HEK293 (cell line): Measurements from ENCODE around the gene COPS4.

ENCODE experiments used
- EGR2 ChIP-seq: fragments of 450-650 bp; formaldehyde crosslinking; IDR thresholded peaks from 2 replicates; pipeline ENCODE4 v1.5.1; 2016; ENCODE audit warnings: low read depth, missing biosample characterization, missing genetic modification characterization
- GLI4 ChIP-seq: fragments of 450-650 bp; formaldehyde crosslinking; IDR thresholded peaks from 2 replicates; pipeline ENCODE4 v1.5.1; 2016; ENCODE audit warnings: missing biosample characterization, missing genetic modification characterization
- HOXD13 ChIP-seq: sonication (generic); formaldehyde crosslinking; IDR thresholded peaks from 2 replicates; pipeline ENCODE4 v1.8.0; 2022; ENCODE audit warnings: missing genetic modification reagents, borderline replicate concordance
- KLF1 ChIP-seq: fragments of 450-650 bp; formaldehyde crosslinking; IDR thresholded peaks from 2 replicates; pipeline ENCODE4 v1.5.1; 2016; ENCODE audit warnings: missing biosample characterization, missing genetic modification characterization
- KLF16 ChIP-seq: fragments of 450-650 bp; formaldehyde crosslinking; IDR thresholded peaks from 2 replicates; pipeline ENCODE4 v1.5.1; 2017; ENCODE audit warnings: missing biosample characterization, missing genetic modification characterization
- KLF8 ChIP-seq: fragments of 450-650 bp; formaldehyde crosslinking; IDR thresholded peaks from 2 replicates; pipeline ENCODE4 v1.5.1; 2016; ENCODE audit warnings: missing biosample characterization, missing genetic modification characterization
- SCRT2 ChIP-seq: fragments of 450-650 bp; formaldehyde crosslinking; IDR thresholded peaks from 2 replicates; pipeline ENCODE4 v1.5.1; 2016; ENCODE audit warnings: missing biosample characterization, missing genetic modification characterization
- TRIM28 ChIP-seq: IDR thresholded peaks from 2 replicates; pipeline ENCODE4 v1.6.1; 2011; ENCODE audit warnings: low read length, control low read depth, borderline replicate concordance
- WT1 ChIP-seq: fragments of 450-650 bp; formaldehyde crosslinking; IDR thresholded peaks from 2 replicates; pipeline ENCODE4 v1.5.1; 2016; ENCODE audit warnings: missing biosample characterization, missing genetic modification characterization
- ZBTB17 ChIP-seq: fragments of 450-650 bp; formaldehyde crosslinking; IDR thresholded peaks from 2 replicates; pipeline ENCODE4 v1.5.1; 2016; ENCODE audit warnings: missing biosample characterization, missing genetic modification characterization
- ZFP41 ChIP-seq: fragments of 450-650 bp; formaldehyde crosslinking; IDR thresholded peaks from 2 replicates; pipeline ENCODE4 v1.5.1; 2016; ENCODE audit warnings: missing biosample characterization, missing genetic modification characterization, borderline replicate concordance
- ZNF140 ChIP-seq: fragments of 450-650 bp; formaldehyde crosslinking; IDR thresholded peaks from 2 replicates; pipeline ENCODE4 v1.5.1; 2016; ENCODE audit warnings: missing biosample characterization, missing genetic modification characterization
- ZNF239 ChIP-seq: fragments of 450-650 bp; formaldehyde crosslinking; IDR thresholded peaks from 2 replicates; pipeline ENCODE4 v1.5.1; 2016; ENCODE audit warnings: missing biosample characterization, missing genetic modification characterization
- ZNF24 ChIP-seq: fragments of 450-650 bp; formaldehyde crosslinking; IDR thresholded peaks from 2 replicates; pipeline ENCODE4 v1.5.1; 2016; ENCODE audit warnings: missing biosample characterization, missing genetic modification characterization
- ZNF341 ChIP-seq: fragments of 450-650 bp; formaldehyde crosslinking; IDR thresholded peaks from 2 replicates; pipeline ENCODE4; 2016; ENCODE audit warnings: low read depth, missing biosample characterization, missing genetic modification characterization
- ZNF394 ChIP-seq: fragments of 450-650 bp; formaldehyde crosslinking; IDR thresholded peaks from 2 replicates; pipeline ENCODE4 v1.5.1; 2016; ENCODE audit warnings: missing biosample characterization, missing genetic modification characterization, mild to moderate bottlenecking, moderate library complexity, borderline replicate concordance
- ZNF426 ChIP-seq: fragments of 450-650 bp; formaldehyde crosslinking; IDR thresholded peaks from 2 replicates; pipeline ENCODE4 v1.5.1; 2017; ENCODE audit warnings: missing biosample characterization, missing genetic modification characterization, mild to moderate bottlenecking, inconsistent platforms, moderate library complexity
- ZNF529 ChIP-seq: fragments of 450-650 bp; formaldehyde crosslinking; IDR thresholded peaks from 2 replicates; pipeline ENCODE4 v1.5.1; 2017; ENCODE audit warnings: missing genetic modification characterization, missing biosample characterization; ENCODE audit not compliant: insufficient replicate concordance
- ZNF530 ChIP-seq: fragments of 450-650 bp; formaldehyde crosslinking; IDR thresholded peaks from 2 replicates; pipeline ENCODE4 v1.5.1; 2016; ENCODE audit warnings: low read depth, missing biosample characterization, missing genetic modification characterization
- ZNF558 ChIP-seq: fragments of 450-650 bp; formaldehyde crosslinking; IDR thresholded peaks from 2 replicates; pipeline ENCODE4 v1.5.1; 2016; ENCODE audit warnings: missing biosample characterization, missing genetic modification characterization
- ZNF560 ChIP-seq: fragments of 450-650 bp; formaldehyde crosslinking; IDR thresholded peaks from 2 replicates; pipeline ENCODE4 v1.5.1; 2017; ENCODE audit warnings: missing biosample characterization, missing genetic modification characterization, borderline replicate concordance
- ZNF585B ChIP-seq: fragments of 450-650 bp; formaldehyde crosslinking; IDR thresholded peaks from 2 replicates; pipeline ENCODE4 v1.5.1; 2016; ENCODE audit warnings: missing biosample characterization, missing genetic modification characterization
- ZNF654 ChIP-seq: fragments of 450-650 bp; formaldehyde crosslinking; IDR thresholded peaks from 2 replicates; pipeline ENCODE4 v1.5.1; 2016; ENCODE audit warnings: low read depth, missing biosample characterization, missing genetic modification characterization
- ZNF658 ChIP-seq: fragments of 450-650 bp; formaldehyde crosslinking; IDR thresholded peaks from 2 replicates; pipeline ENCODE4; 2016; ENCODE audit warnings: missing biosample characterization, missing genetic modification characterization
- ZNF776 ChIP-seq: fragments of 450-650 bp; formaldehyde crosslinking; IDR thresholded peaks from 2 replicates; pipeline ENCODE4 v1.5.0; 2017; ENCODE audit warnings: missing biosample characterization, missing genetic modification characterization, borderline replicate concordance
- TF ChIP-seq, protein P1 (sequence below): fragments of 450-650 bp; formaldehyde crosslinking; IDR thresholded peaks from 2 replicates; pipeline ENCODE4 v1.5.1; 2016; ENCODE audit warnings: missing biosample characterization, missing genetic modification characterization
- TF ChIP-seq, protein P2 (sequence below): fragments of 450-650 bp; formaldehyde crosslinking; IDR thresholded peaks from 2 replicates; pipeline ENCODE4 v1.5.1; 2016; ENCODE audit warnings: missing biosample characterization, missing genetic modification characterization
- TF ChIP-seq, protein P3 (sequence below): fragments of 450-650 bp; formaldehyde crosslinking; IDR thresholded peaks from 2 replicates; pipeline ENCODE4 v1.5.1; 2016; ENCODE audit warnings: missing biosample characterization, missing genetic modification characterization, borderline replicate concordance
- TF ChIP-seq, protein P4 (sequence below): fragments of 450-650 bp; formaldehyde crosslinking; IDR thresholded peaks from 2 replicates; pipeline ENCODE4 v1.5.1; 2016; ENCODE audit warnings: missing biosample characterization, missing genetic modification characterization
- TF ChIP-seq, protein P5 (sequence below): fragments of 450-650 bp; formaldehyde crosslinking; IDR thresholded peaks from 2 replicates; pipeline ENCODE4 v1.5.1; 2016; ENCODE audit warnings: missing biosample characterization, missing genetic modification characterization
- TF ChIP-seq, protein P6 (sequence below): fragments of 450-650 bp; formaldehyde crosslinking; IDR thresholded peaks from 2 replicates; pipeline ENCODE4 v1.5.1; 2016; ENCODE audit warnings: missing biosample characterization, missing genetic modification characterization

Gene COPS4

DNA sequence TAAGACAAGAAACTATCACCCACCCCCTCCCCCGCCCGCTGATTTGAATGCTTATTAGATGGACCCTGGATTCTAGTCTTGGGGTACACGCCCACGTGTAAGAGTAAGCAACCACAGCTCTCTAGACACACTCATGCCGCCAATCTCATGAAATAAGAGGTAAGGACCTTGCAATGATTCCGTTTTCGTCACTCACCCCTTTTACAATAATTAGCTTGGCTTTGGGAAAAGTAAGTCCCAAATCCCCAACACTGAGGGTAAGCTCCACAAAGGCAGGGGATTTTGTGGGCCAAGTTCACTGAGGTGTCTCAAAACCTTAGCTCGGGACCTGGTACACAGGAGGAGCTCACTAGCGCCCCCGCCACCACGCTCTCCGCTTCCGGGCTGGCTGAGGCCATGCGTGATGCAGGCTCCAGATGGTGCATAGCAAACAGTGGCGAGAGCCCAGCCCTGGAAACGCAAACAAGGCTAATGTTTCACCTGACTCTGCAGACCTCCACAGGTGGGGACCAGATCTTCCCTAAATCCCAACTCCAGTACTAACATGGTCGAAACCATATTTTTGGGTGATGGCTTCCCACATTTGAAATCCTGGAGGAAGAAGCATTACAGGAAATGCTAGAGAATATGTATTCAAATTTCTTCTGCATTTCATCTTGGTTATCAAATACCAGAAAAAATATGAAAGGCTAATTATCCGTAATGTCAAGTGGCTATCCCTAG, 75.4 kb downstream of the COPS4 start (continued):
- TF ChIP-seq, protein P1, sequence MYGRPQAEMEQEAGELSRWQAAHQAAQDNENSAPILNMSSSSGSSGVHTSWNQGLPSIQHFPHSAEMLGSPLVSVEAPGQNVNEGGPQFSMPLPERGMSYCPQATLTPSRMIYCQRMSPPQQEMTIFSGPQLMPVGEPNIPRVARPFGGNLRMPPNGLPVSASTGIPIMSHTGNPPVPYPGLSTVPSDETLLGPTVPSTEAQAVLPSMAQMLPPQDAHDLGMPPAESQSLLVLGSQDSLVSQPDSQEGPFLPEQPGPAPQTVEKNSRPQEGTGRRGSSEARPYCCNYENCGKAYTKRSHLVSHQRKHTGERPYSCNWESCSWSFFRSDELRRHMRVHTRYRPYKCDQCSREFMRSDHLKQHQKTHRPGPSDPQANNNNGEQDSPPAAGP (tag by site-specific recombination) = no peak
- TF ChIP-seq WT1 (tag by site-specific recombination) = no peak
- TF ChIP-seq ZNF341 (tag by site-specific recombination) = no peak
- no peak for TF ChIP-seq ZNF560 (tag by site-specific recombination)
- TF ChIP-seq KLF16 = peak; percentile 35; the same call in 1 of the 2 replicates
- TF ChIP-seq EGR2 = 0 out of 2 replicates have a peak, but pooled peaks have one; percentile 23
- TF ChIP-seq ZBTB17 (tag by site-specific recombination) = peak; percentile 33
- peak; percentile 96 for TF ChIP-seq SCRT2 (tag by site-specific recombination)
- no peak for TF ChIP-seq ZNF24 (tag by site-specific recombination)
- TF ChIP-seq ZNF654 (tag by site-specific recombination) = no peak
- no peak for TF ChIP-seq ZNF530 (tag by site-specific recombination)
- TF ChIP-seq ZNF239 (tag by site-specific recombination) = no peak
- no peak for TF ChIP-seq ZNF658
- TF ChIP-seq, protein P2, sequence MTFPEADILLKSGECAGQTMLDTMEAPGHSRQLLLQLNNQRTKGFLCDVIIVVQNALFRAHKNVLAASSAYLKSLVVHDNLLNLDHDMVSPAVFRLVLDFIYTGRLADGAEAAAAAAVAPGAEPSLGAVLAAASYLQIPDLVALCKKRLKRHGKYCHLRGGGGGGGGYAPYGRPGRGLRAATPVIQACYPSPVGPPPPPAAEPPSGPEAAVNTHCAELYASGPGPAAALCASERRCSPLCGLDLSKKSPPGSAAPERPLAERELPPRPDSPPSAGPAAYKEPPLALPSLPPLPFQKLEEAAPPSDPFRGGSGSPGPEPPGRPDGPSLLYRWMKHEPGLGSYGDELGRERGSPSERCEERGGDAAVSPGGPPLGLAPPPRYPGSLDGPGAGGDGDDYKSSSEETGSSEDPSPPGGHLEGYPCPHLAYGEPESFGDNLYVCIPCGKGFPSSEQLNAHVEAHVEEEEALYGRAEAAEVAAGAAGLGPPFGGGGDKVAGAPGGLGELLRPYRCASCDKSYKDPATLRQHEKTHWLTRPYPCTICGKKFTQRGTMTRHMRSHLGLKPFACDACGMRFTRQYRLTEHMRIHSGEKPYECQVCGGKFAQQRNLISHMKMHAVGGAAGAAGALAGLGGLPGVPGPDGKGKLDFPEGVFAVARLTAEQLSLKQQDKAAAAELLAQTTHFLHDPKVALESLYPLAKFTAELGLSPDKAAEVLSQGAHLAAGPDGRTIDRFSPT (tag by site-specific recombination) = no peak
- TF ChIP-seq GLI4 (tag by site-specific recombination) = no peak
- TF ChIP-seq ZNF140 (tag by site-specific recombination) = no peak
- no peak for TF ChIP-seq ZFP41 (tag by site-specific recombination)
- peak; percentile 93 for TF ChIP-seq TRIM28
- peak; percentile 38; the same call in 1 of the 2 replicates for TF ChIP-seq KLF1
- TF ChIP-seq ZNF585B = no peak
- TF ChIP-seq KLF8 (tag by site-specific recombination) = peak; percentile 43; the same call in 1 of the 2 replicates
- TF ChIP-seq, protein P3, sequence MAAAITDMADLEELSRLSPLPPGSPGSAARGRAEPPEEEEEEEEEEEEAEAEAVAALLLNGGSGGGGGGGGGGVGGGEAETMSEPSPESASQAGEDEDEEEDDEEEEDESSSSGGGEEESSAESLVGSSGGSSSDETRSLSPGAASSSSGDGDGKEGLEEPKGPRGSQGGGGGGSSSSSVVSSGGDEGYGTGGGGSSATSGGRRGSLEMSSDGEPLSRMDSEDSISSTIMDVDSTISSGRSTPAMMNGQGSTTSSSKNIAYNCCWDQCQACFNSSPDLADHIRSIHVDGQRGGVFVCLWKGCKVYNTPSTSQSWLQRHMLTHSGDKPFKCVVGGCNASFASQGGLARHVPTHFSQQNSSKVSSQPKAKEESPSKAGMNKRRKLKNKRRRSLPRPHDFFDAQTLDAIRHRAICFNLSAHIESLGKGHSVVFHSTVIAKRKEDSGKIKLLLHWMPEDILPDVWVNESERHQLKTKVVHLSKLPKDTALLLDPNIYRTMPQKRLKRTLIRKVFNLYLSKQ (tag by site-specific recombination) = no peak
- peak; percentile 10; the same call in 1 of the 2 replicates for TF ChIP-seq ZNF394 (tag by site-specific recombination)
- no peak for TF ChIP-seq HOXD13 (CRISPR knock-in tag)
- no peak for TF ChIP-seq ZNF529
- TF ChIP-seq, protein P4, sequence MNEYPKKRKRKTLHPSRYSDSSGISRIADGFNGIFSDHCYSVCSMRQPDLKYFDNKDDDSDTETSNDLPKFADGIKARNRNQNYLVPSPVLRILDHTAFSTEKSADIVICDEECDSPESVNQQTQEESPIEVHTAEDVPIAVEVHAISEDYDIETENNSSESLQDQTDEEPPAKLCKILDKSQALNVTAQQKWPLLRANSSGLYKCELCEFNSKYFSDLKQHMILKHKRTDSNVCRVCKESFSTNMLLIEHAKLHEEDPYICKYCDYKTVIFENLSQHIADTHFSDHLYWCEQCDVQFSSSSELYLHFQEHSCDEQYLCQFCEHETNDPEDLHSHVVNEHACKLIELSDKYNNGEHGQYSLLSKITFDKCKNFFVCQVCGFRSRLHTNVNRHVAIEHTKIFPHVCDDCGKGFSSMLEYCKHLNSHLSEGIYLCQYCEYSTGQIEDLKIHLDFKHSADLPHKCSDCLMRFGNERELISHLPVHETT (tag by site-specific recombination) = peak; percentile 39
- no peak for TF ChIP-seq ZNF776
- no peak for TF ChIP-seq ZNF426 (tag by site-specific recombination)
- TF ChIP-seq, protein P5, sequence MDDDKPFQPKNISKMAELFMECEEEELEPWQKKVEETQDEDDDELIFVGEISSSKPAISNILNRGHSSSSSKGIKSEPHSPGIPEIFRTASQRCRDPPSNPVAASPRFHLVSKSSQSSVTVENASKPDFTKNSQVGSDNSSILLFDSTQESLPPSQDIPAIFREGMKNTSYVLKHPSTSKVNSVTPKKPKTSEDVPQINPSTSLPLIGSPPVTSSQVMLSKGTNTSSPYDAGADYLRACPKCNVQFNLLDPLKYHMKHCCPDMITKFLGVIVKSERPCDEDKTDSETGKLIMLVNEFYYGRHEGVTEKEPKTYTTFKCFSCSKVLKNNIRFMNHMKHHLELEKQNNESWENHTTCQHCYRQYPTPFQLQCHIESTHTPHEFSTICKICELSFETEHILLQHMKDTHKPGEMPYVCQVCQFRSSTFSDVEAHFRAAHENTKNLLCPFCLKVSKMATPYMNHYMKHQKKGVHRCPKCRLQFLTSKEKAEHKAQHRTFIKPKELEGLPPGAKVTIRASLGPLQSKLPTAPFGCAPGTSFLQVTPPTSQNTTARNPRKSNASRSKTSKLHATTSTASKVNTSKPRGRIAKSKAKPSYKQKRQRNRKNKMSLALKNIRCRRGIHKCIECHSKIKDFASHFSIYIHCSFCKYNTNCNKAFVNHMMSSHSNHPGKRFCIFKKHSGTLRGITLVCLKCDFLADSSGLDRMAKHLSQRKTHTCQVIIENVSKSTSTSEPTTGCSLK = no peak
- TF ChIP-seq, protein P6, sequence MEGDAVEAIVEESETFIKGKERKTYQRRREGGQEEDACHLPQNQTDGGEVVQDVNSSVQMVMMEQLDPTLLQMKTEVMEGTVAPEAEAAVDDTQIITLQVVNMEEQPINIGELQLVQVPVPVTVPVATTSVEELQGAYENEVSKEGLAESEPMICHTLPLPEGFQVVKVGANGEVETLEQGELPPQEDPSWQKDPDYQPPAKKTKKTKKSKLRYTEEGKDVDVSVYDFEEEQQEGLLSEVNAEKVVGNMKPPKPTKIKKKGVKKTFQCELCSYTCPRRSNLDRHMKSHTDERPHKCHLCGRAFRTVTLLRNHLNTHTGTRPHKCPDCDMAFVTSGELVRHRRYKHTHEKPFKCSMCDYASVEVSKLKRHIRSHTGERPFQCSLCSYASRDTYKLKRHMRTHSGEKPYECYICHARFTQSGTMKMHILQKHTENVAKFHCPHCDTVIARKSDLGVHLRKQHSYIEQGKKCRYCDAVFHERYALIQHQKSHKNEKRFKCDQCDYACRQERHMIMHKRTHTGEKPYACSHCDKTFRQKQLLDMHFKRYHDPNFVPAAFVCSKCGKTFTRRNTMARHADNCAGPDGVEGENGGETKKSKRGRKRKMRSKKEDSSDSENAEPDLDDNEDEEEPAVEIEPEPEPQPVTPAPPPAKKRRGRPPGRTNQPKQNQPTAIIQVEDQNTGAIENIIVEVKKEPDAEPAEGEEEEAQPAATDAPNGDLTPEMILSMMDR (tag by site-specific recombination) = peak; percentile 83
- no peak for TF ChIP-seq ZNF558 (tag by site-specific recombination)
